Measurements from ENCODE around the gene QSOX1.

DNA sequence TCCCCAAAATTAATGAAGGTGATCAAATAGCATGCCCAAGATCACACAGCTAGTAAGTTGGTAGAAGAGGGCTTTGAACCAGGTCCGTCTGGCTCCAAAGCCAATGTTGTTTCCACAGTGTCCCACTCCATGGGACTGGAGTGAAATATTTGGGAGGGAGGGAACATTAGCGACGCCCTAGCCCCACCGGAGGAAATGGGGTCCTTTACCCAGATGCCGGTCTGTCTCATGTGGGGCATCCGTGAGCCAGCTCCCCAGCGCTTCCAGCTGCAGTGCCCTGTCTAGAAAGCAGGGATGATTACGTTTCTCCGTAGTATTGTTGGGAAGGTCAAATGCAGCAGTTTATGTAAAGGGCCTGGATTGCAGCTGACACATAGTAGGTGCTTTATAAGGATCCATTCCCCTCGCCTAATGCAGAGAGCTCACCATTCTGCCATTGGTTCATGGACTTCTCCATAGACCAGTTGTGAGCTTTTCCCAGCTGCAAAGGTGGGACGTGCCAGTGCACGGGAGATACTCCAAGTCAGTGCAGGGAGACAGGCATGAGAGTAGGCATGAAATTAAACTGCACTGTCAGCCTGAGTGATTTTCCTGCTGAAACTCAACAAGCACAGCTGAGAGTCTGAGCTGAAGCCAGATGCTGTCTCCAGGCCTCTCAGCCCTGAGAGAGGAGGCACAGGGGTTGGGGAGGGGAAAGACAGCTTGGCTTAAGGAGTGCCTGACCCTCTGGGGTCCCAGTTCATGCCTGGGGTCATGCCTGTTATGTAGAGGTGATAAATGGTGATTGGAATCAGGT lies 24.7 kb downstream of the QSOX1 start:
- TF ChIP-seq POLR2AphosphoS5 (IDR thresholded peaks at IDR 0.05; ENCODE audit: borderline replicate concordance, low read depth, low read length) (no peak), EZH2 (IDR thresholded peaks at IDR 0.05) (no peak), FOXP2 (optimal IDR thresholded peaks at IDR 0.05; ENCODE audit: control extremely low read depth, extremely low read length, insufficient read depth) (no peak)

All from SK-N-MC (cell line).